H1 (cell line): Measurements from ENCODE around the gene VCPKMT. TPM values are rescaled to one million over a fixed set of nuclear protein-coding genes. Genes with fewer than 3 reads are reported as not detected.

Experiments used
- CTCF ChIA-PET: fragments of 300-600 bp; sonication (Branson Sonifier 250); formaldehyde crosslinking; loops from one replicate; lab custom pipeline; 2021; ENCODE audit not compliant: partially characterized antibody; lab: Charles Lee
- POLR2A ChIA-PET: fragments of 300-600 bp; sonication (Branson Sonifier 250); formaldehyde crosslinking; loops from one replicate; lab custom pipeline; 2021; ENCODE audit warnings: inconsistent platforms; ENCODE audit not compliant: partially characterized antibody; lab: Charles Lee
- DNase-seq, 2 experiments: peaks; one replicate each; pipeline versions ENCODE4 v3.0.0 to v3.0.0-alpha.2; 2010 to 2022; ENCODE audit warnings: low spot score in 2 of 2, low read depth in 1 of 2, mixed read lengths in 1 of 2
- FAIRE-seq: peaks from 2 replicates; lab custom pipeline; 2011; peaks lifted over from hg19 to GRCh38; lab: Jason Lieb, UNC
- H2AFZ ChIP-seq: 2 replicates; pipeline ENCODE4 v1.8.1; 2012; ENCODE audit warnings: low read length, inconsistent platforms
- H2AK5ac ChIP-seq: 2 replicates; pipeline ENCODE4 v1.6.1; 2013; ENCODE audit warnings: low read depth, low read length
- H2BK120ac ChIP-seq: replicated peaks from 2 replicates; pipeline ENCODE3; 2013; ENCODE audit warnings: low read depth, low read length, inconsistent platforms
- H2BK12ac ChIP-seq: 2 replicates; pipeline ENCODE4 v1.6.1; 2013; ENCODE audit warnings: low read depth, low read length
- H2BK15ac ChIP-seq: 2 replicates; pipeline ENCODE4 v1.6.1; 2013; ENCODE audit warnings: low read length
- H2BK20ac ChIP-seq: 2 replicates; pipeline ENCODE4 v1.6.1; 2013; ENCODE audit warnings: low read length
- H2BK5ac ChIP-seq: 2 replicates; pipeline ENCODE4 v1.6.1; 2013; ENCODE audit warnings: low read depth, low read length
- H3K14ac ChIP-seq: 2 replicates; pipeline ENCODE4 v1.6.1; 2013; ENCODE audit warnings: inconsistent platforms; ENCODE audit not compliant: insufficient read length
- H3K18ac ChIP-seq: 2 replicates; pipeline ENCODE4 v1.6.1; 2013; ENCODE audit warnings: low read length; ENCODE audit errors: extremely low read depth
- H3K23ac ChIP-seq: 2 replicates; pipeline ENCODE4 v1.6.1; 2013; ENCODE audit warnings: inconsistent platforms; ENCODE audit not compliant: insufficient read length
- H3K23me2 ChIP-seq: 2 replicates; pipeline ENCODE4 v1.6.1; 2013; ENCODE audit warnings: low read depth, low read length
- H3K27ac ChIP-seq: 2 replicates; pipeline ENCODE4 v1.6.1; 2011; ENCODE audit warnings: low read depth, low read length, inconsistent platforms
- H3K27me3 ChIP-seq, 4 experiments: replicated peaks in 1 of 4; 1 replicate in 1 of 4; 2 replicates in 3 of 4; pipeline versions ENCODE4 v1.6.1 to v1.8.1; 2011 to 2013; ENCODE audit warnings: low read length in 3 of 4, mild to moderate bottlenecking in 3 of 4, inconsistent platforms in 2 of 4, mixed read lengths in 2 of 4, moderate library complexity in 1 of 4; ENCODE audit not compliant: control insufficient read depth in 3 of 4, insufficient read depth in 3 of 4; ENCODE audit errors: extremely low read depth in 1 of 4
- H3K36me3 ChIP-seq, 4 experiments: 2 replicates each; pipeline versions ENCODE4 v1.6.1 to v1.8.1; 2011 to 2013; ENCODE audit warnings: mild to moderate bottlenecking in 4 of 4, low read length in 3 of 4, moderate library complexity in 2 of 4, control low read depth in 1 of 4, inconsistent platforms in 1 of 4; ENCODE audit not compliant: insufficient read depth in 4 of 4, control insufficient read depth in 2 of 4
- H3K4ac ChIP-seq: replicated peaks from 2 replicates; pipeline ENCODE3; 2013; ENCODE audit warnings: low read length, low read depth, mixed read lengths, inconsistent platforms; ENCODE audit not compliant: insufficient read length
- H3K4me1 ChIP-seq, 4 experiments: replicated peaks in 1 of 4; 1 replicate in 1 of 4; 2 replicates in 3 of 4; pipeline versions ENCODE4 v1.6.1 to v1.8.1; 2011 to 2013; ENCODE audit warnings: low read length in 3 of 4, inconsistent platforms in 2 of 4, mixed read lengths in 1 of 4; ENCODE audit not compliant: insufficient read depth in 4 of 4, control insufficient read depth in 3 of 4
- H3K4me2 ChIP-seq, 2 experiments: 2 replicates each; pipeline versions ENCODE4 v1.6.1 to v1.8.1; 2011 to 2013; ENCODE audit warnings: low read depth in 2 of 2, low read length in 2 of 2, control low read depth in 1 of 2, inconsistent platforms in 1 of 2, mild to moderate bottlenecking in 1 of 2; ENCODE audit not compliant: insufficient read depth in 1 of 2
- H3K4me3 ChIP-seq, 4 experiments: fragments of 200-600, 300-600 bp in 1 of 4; sonication (generic), shearing (Covaris generic), sonication (Bioruptor Twin) in 1 of 4; 2 replicates each; pipeline versions ENCODE4 v1.5.1 to v1.8.1; 2011 to 2016; ENCODE audit warnings: low read length in 4 of 4, low read depth in 3 of 4, control low read depth in 2 of 4, inconsistent platforms in 2 of 4, mild to moderate bottlenecking in 2 of 4, mixed read lengths in 1 of 4, moderate library complexity in 1 of 4; ENCODE audit not compliant: insufficient read depth in 2 of 4; ENCODE audit errors: extremely low read depth in 1 of 4
- H3K56ac ChIP-seq: replicated peaks from 2 replicates; pipeline ENCODE3; 2013; ENCODE audit warnings: low read depth, mild to moderate bottlenecking, mixed read lengths, low read length, inconsistent platforms; ENCODE audit not compliant: insufficient read length
- H3K79me1 ChIP-seq: 2 replicates; pipeline ENCODE4 v1.6.1; 2013; ENCODE audit warnings: low read depth, low read length, control low read depth
- H3K79me2 ChIP-seq, 2 experiments: 2 replicates each; pipeline versions ENCODE4 v1.6.1 to v1.8.1; 2012 to 2013; ENCODE audit warnings: low read length in 2 of 2, mild to moderate bottlenecking in 2 of 2, inconsistent platforms in 1 of 2; ENCODE audit not compliant: insufficient read depth in 2 of 2, control insufficient read depth in 1 of 2
- H3K9ac ChIP-seq, 4 experiments: replicated peaks in 1 of 4; 1 replicate in 1 of 4; 2 replicates in 3 of 4; pipeline versions ENCODE4 v1.6.1 to v1.8.1; 2011 to 2013; ENCODE audit warnings: low read depth in 3 of 4, low read length in 3 of 4, control low read depth in 2 of 4, mild to moderate bottlenecking in 2 of 4, moderate library complexity in 2 of 4, inconsistent platforms in 1 of 4; ENCODE audit errors: extremely low read depth in 1 of 4
- H3K9me3 ChIP-seq, 2 experiments: 2 replicates each; pipeline versions ENCODE4 v1.6.1 to v1.8.1; 2012 to 2013; ENCODE audit warnings: mild to moderate bottlenecking in 2 of 2, moderate library complexity in 2 of 2, control low read depth in 1 of 2, inconsistent platforms in 1 of 2, low read depth in 1 of 2, low read length in 1 of 2, mixed read lengths in 1 of 2; ENCODE audit not compliant: insufficient read depth in 2 of 2
- H4K20me1 ChIP-seq, 2 experiments: replicated peaks in 1 of 2; 2 replicates each; pipeline versions ENCODE3 to v1.8.1; 2011 to 2013; ENCODE audit warnings: inconsistent platforms in 2 of 2, low read length in 2 of 2, mild to moderate bottlenecking in 1 of 2; ENCODE audit not compliant: insufficient read depth in 2 of 2, control insufficient read depth in 1 of 2
- H4K5ac ChIP-seq: 2 replicates; pipeline ENCODE4 v1.6.1; 2013; ENCODE audit warnings: low read length, low read depth, mixed read lengths, inconsistent platforms; ENCODE audit not compliant: insufficient read length
- H4K8ac ChIP-seq: 2 replicates; pipeline ENCODE4 v1.8.0; 2013; ENCODE audit warnings: mild to moderate bottlenecking, moderate library complexity, low read length, inconsistent platforms; ENCODE audit not compliant: insufficient read depth; ENCODE audit errors: extremely low read depth
- H4K91ac ChIP-seq: replicated peaks from 2 replicates; pipeline ENCODE3; 2013; ENCODE audit warnings: low read length, mixed read lengths, inconsistent platforms; ENCODE audit not compliant: insufficient read length
- ASH2L ChIP-seq: fragments of 200-600, 300-600 bp; sonication (generic); IDR thresholded peaks from one replicate; pipeline ENCODE4 v1.7.1; 2017; ENCODE audit warnings: low read length
- BACH1 ChIP-seq: IDR thresholded peaks from 2 replicates; pipeline ENCODE4 v1.6.1; 2012; ENCODE audit warnings: low read length, improper control_type of control experiment
- CEBPB ChIP-seq: IDR thresholded peaks from 2 replicates; pipeline ENCODE4 v1.6.1; 2012; ENCODE audit warnings: low read depth, low read length
- CTCF ChIP-seq, 3 experiments: IDR thresholded peaks; 1 replicate in 2 of 3; 2 replicates in 1 of 3; pipeline versions ENCODE4 v1.5.1 to v1.6.1; 2011; ENCODE audit warnings: low read length in 3 of 3, mild to moderate bottlenecking in 3 of 3, inconsistent platforms in 2 of 3, low read depth in 1 of 3, moderate library complexity in 1 of 3; ENCODE audit not compliant: insufficient read depth in 1 of 3; ENCODE audit errors: control extremely low read depth in 1 of 3
- MAFK ChIP-seq: IDR thresholded peaks from 2 replicates; pipeline ENCODE4 v1.6.1; 2012; ENCODE audit warnings: low read depth, mild to moderate bottlenecking, improper control_type of control experiment, low read length
- MAX ChIP-seq: IDR thresholded peaks from 2 replicates; pipeline ENCODE4 v1.6.1; 2012; ENCODE audit warnings: inconsistent platforms
- RAD21 ChIP-seq, 2 experiments: IDR thresholded peaks in 1 of 2; conservative IDR thresholded peaks in 1 of 2; 2 replicates each; pipeline ENCODE4 v1.6.1; 2011; ENCODE audit warnings: low read depth in 2 of 2, low read length in 2 of 2, improper control_type of control experiment in 1 of 2, inconsistent platforms in 1 of 2, mild to moderate bottlenecking in 1 of 2, moderate library complexity in 1 of 2
- TAF1 ChIP-seq: IDR thresholded peaks from 2 replicates; pipeline ENCODE4 v1.6.1; 2011; ENCODE audit warnings: mild to moderate bottlenecking, low read depth, low read length
- WGBS, 2 experiments: shearing (Covaris generic) in 1 of 2; methylation state at CpG; one replicate each; pipeline versions ENCODE4 v1.1.6 to v1.1.7; 2013 to 2015; ENCODE audit warnings: low lambda C conversion rate in 2 of 2, mixed read lengths in 2 of 2, inconsistent platforms in 1 of 2, low coverage in 1 of 2, missing lambda C conversion rate in 1 of 2; ENCODE audit not compliant: insufficient replicate concordance in 2 of 2, insufficient coverage in 1 of 2, insufficient read length in 1 of 2; ENCODE audit errors: extremely low coverage in 1 of 2, missing lambda C conversion rate in 1 of 2; 5-methylcytosine and 5-hydroxymethylcytosine counted together
- polyA plus RNA-seq, 7 experiments: library from polyadenylated mRNA; depleted of rRNA in 3 of 7; stranded (reverse) in 5 of 7; unstranded in 2 of 7; fragments of >200 nt in 5 of 7; fragments of 200-250 nt in 2 of 7; gene quantifications; 1 replicate in 5 of 7; 2 replicates in 1 of 7; 4 replicates in 1 of 7; pipeline versions ENCODE4 v1.2.1 to v1.2.3, GENCODE V29; 2011 to 2013; ENCODE audit warnings: missing spikeins in 2 of 7, mixed read lengths in 2 of 7
- total RNA-seq: library from RNA; stranded (reverse); fragmentation: NEBNext Ultra II Directional; extraction: Animal tissue kit (Norgen Biotek cat#: 25700); gene quantifications from 2 replicates; pipeline ENCODE4 v1.2.1, GENCODE V29; 2021

VCPKMT gene
- total and polyA plus RNA-seq, 2 of the 8 experiments (the other 6 are each of a cell fraction or from before 2014, with no cell fraction given) = 3.8 to 7.1 TPM

DNA sequence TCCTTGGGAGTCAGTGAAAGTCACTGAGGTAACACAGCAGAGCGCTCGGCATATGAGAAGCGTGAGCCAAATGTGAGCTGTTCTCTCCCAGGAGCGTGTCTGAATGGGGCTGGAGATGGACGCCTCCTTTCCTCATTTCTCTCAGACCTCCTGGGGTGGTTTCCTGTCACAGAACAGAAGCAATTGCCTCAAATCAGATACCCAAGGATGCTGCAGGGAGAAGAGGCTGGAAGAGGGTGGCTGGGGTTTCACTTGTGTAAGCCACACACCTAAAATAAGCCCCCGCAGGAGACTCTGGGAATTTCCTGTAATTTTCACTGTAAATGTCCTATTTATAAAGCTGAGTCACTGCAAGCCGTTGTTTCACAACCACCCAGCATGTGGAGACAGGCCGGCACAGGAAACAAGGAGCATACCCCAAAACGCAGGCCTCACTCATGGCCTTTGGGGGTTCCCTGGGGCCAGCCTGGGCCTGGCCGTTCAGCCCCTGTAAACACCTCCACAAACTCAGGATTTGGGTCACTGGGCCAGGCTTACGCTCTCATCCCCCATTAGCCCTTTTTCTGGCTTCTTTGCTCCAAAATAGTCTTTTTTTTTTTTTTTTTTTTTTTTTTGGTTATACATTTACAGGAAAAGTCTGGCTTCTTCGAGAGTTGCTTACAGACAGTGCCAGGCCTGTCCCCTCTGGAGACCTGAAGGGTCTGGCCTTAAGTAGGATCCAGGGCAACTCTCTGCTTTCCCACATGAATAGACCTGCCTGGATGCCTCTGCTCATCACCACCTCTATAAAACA is 55.3 kb downstream of the VCPKMT start:
- no peak overlapping the region for H3K4ac ChIP-seq
- no peak overlapping the region for H3K14ac ChIP-seq
- peak overlapping the region; percentile 75 for H3K18ac ChIP-seq
- peak overlapping the region; percentile 34 for H4K91ac ChIP-seq
- no peaks in the 10 kb centered on the region for H3K36me3 ChIP-seq
- CTCF ChIA-PET = interaction anchor here (0.6 to 3.0 kb wide), 16 partner anchors 10 to 199 kb away, joined by 3 to 10 read pairs (median 5); no protein-coding TSS in a partner anchor
- no peak overlapping the region for H3K23ac ChIP-seq
- no peaks in the 10 kb centered on the region for H3K9me3 ChIP-seq
- peak overlapping the region; percentile 66; the same call in 1 of the 2 replicates for H2BK5ac ChIP-seq
- H3K23me2 ChIP-seq = no peaks in the 10 kb centered on the region
- no peak overlapping the region for H3K27ac ChIP-seq
- H3K4me1 ChIP-seq = peaks cover 5 to 13% (median 9%) of the 10 kb centered on the region in 4 experiments; a peak in 6 of 7 replicates
- FAIRE-seq = no peak
- H2AK5ac ChIP-seq = no peak overlapping the region
- WGBS, 2 experiments = 77% methylated on average over 12 of the region's 12 CpGs; no CpG with 5 or more reads in 1 of the 2 experiments
- POLR2A ChIA-PET = no interaction called here
- peak in 1 of 3 experiments; percentile 3; a peak in 1 of 4 replicates for TF ChIP-seq CTCF (IDR thresholded peaks at IDR 0.05; ENCODE audit: control extremely low read depth in 1 of 3, insufficient read depth in 1 of 3, low read depth in 1 of 3, low read length in 3 of 3)
- TF ChIP-seq TAF1 = no peak
- no peak for TF ChIP-seq ASH2L
- peak; percentile 74; the same call in 1 of the 2 replicates for TF ChIP-seq MAFK
- TF ChIP-seq BACH1 = peak; percentile 85
- peak; percentile 81 for TF ChIP-seq CEBPB
- TF ChIP-seq RAD21 (IDR thresholded peaks at IDR 0.05 in 1 of 2, conservative IDR thresholded peaks at IDR 0.05 in 1 of 2; ENCODE audit: low read depth in 2 of 2, low read length in 2 of 2) = peak in 1 of 2 experiments; percentile 3; a peak in 1 of 4 replicates
- TF ChIP-seq MAX = peak; percentile 22; the same call in 1 of the 2 replicates
- no peak for DNase-seq
- no peak overlapping the region for H4K5ac ChIP-seq
- peak overlapping the region; percentile 22; the same call in 1 of the 2 replicates for H4K8ac ChIP-seq
- no peak overlapping the region for H2BK120ac ChIP-seq
- H3K79me1 ChIP-seq = no peaks in the 10 kb centered on the region
- no peak overlapping the region for H3K9ac ChIP-seq
- H3K4me3 ChIP-seq = no peak overlapping the region
- H3K27me3 ChIP-seq = no peaks in the 10 kb centered on the region; a peak in 1 of 7 replicates
- no peak overlapping the region for H3K56ac ChIP-seq
- no peak overlapping the region for H3K4me2 ChIP-seq
- H3K79me2 ChIP-seq = no peaks in the 10 kb centered on the region
- peak overlapping the region; percentile 11; the same call in 1 of the 2 replicates for H2BK20ac ChIP-seq
- peak overlapping the region; percentile 84 for H2AFZ ChIP-seq
- no peaks in the 10 kb centered on the region for H4K20me1 ChIP-seq
- H2BK12ac ChIP-seq = peak overlapping the region; percentile 95
- peak overlapping the region; percentile 12; the same call in 1 of the 2 replicates for H2BK15ac ChIP-seq
